Activated naive CD8-positive, alpha-beta T cell treated with anti-CD3 and anti-CD28 coated beads for 36 hours (primary cell): Measurements from ENCODE around the gene GPR78. TPM values are rescaled to one million over a fixed set of nuclear protein-coding genes. Genes with fewer than 3 reads are reported as not detected.

Experiments
- DNase-seq: peaks from one replicate; pipeline ENCODE4 v3.0.0; 2021
- H3K27ac Mint-ChIP-seq: one replicate; pipeline ENCODE4 v1.8.0; 2022; ENCODE audit warnings: mild to moderate bottlenecking, moderate library complexity, mixed read lengths
- H3K27me3 Mint-ChIP-seq: one replicate; pipeline ENCODE4 v1.8.0; 2022; ENCODE audit warnings: mild to moderate bottlenecking, mixed read lengths
- H3K36me3 Mint-ChIP-seq: one replicate; pipeline ENCODE4 v1.8.0; 2021; ENCODE audit warnings: mild to moderate bottlenecking, mixed read lengths
- H3K4me1 Mint-ChIP-seq: one replicate; pipeline ENCODE4 v1.8.0; 2021; ENCODE audit warnings: mixed read lengths
- H3K4me3 Mint-ChIP-seq: one replicate; pipeline ENCODE4 v1.8.0; 2022; ENCODE audit warnings: mild to moderate bottlenecking, moderate library complexity, mixed read lengths
- H3K9me3 Mint-ChIP-seq: one replicate; pipeline ENCODE4 v1.8.0; 2022; ENCODE audit warnings: mixed read lengths
- total RNA-seq, 2 experiments: library from RNA; stranded (reverse); gene quantifications; one replicate each; pipeline ENCODE4 v1.2.3, GENCODE V29; 2021

Gene GPR78
- total RNA-seq, 2 experiments from 2014 or later, result not detected

DNA sequence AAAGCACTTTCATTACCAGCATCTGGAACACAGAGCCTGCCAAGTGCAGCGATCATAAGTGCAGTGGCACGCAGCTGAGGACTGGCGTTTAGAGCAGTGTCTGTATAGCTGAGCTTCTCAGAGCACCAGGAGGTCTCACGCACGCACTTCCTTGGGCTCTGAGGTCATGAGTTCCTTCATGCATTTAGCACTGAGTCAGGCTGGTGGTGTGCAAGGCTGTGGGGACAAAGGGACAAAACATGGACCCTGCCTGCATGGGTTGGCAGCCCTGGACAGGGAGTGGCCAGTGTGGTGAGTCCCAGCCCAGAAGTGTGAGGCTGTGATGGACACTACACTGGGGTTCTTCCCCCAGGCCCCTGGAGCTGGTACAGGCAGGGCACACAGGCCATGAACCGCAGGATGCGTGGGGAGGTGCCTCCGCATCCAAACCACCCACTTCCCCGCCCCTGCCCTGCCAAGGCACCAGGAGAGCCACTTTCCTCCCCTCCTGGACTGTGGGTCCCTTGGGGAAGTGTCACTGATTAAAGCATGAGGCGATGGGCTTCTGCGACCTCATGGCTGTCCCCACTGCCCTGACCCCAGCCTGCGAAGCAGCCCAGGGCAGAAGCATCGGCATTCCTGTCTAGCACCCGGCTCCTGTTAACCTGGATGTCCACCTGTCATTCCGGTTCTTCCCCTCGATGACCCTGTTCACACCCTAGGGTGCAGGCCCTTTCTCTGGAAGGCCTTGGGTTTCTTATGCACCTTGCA, 37.2 kb upstream of the GPR78 start:
- Mint-ChIP-seq H3K27me3 (no peaks in the 10 kb centered on the region), H3K36me3 (no peaks in the 10 kb centered on the region), H3K27ac (no peak overlapping the region), H3K4me1 (no peaks in the 10 kb centered on the region), H3K9me3 (no peaks in the 10 kb centered on the region), H3K4me3 (no peak overlapping the region)
- no peak for DNase-seq

DNA sequence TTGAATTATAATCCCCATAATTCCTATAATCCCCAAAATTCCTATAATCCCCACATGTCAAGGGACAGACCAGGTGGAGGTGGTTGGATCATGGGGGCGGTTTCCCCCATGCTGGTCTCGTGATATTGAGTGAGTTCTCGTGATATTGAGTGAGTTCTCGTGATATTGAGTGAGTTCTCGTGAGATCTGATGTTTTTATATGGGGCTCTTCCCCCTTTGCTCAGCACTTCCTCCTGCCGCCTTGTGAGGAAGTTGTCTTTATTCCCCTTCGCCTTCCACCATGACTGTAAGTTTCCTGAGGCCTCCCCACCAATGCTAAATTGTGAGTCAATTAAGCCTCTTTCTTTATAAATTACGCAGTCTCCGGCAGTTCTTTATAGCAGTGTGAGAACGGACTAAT, 36.6 kb upstream of the GPR78 start:
- Mint-ChIP-seq H3K27me3 (no peaks in the 10 kb centered on the region), H3K9me3 (no peaks in the 10 kb centered on the region), H3K27ac (no peak overlapping the region), H3K4me3 (no peak overlapping the region), H3K4me1 (no peaks in the 10 kb centered on the region), H3K36me3 (no peaks in the 10 kb centered on the region)
- no peak for DNase-seq

GRCh38 chr4:8544282-8544681, 35.9 kb upstream of the GPR78 start:
- no peak for DNase-seq
- Mint-ChIP-seq H3K4me1 (no peaks in the 10 kb centered on the region), H3K36me3 (no peaks in the 10 kb centered on the region), H3K9me3 (no peaks in the 10 kb centered on the region), H3K4me3 (no peak overlapping the region), H3K27me3 (no peaks in the 10 kb centered on the region), H3K27ac (no peak overlapping the region)

- Mint-ChIP-seq H3K4me3 (no peak overlapping the region), H3K27me3 (no peaks in the 10 kb centered on the region), H3K9me3 (no peaks in the 10 kb centered on the region), H3K36me3 (no peaks in the 10 kb centered on the region), H3K27ac (no peak overlapping the region), H3K4me1 (no peaks in the 10 kb centered on the region)
- DNase-seq, result no peak
Observed at GRCh38 chr4:8544741-8545438, 35.3 kb upstream of the GPR78 start.

- no peaks in the 10 kb centered on the region for H3K36me3 Mint-ChIP-seq
- H3K4me3 Mint-ChIP-seq, result no peak overlapping the region
- H3K27me3 Mint-ChIP-seq, result no peaks in the 10 kb centered on the region
- no peaks in the 10 kb centered on the region for H3K4me1 Mint-ChIP-seq
- no peak overlapping the region for H3K27ac Mint-ChIP-seq
- H3K9me3 Mint-ChIP-seq, result no peaks in the 10 kb centered on the region
- DNase-seq, result no peak
Observed at GRCh38 chr4:8545439-8545765, 34.8 kb upstream of the GPR78 start.

DNA sequence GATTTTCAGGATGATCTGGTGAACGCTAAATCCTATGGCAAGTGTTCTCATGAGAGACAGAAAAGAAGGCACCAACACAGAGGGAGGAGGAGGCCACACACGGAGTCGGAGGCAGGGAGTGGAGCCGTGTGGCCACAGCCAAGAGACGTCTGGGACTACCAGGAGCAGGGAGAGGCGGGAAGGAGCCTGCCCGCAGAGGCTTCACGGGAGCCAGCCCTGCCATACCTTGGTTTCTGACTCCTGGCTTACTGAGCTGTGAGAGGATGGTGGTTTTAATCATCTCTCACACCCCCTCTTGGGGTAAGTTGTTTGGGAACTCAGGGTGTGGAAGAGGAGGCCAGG, 33.5 kb upstream of the GPR78 start:
- H3K27me3 Mint-ChIP-seq, result no peaks in the 10 kb centered on the region
- H3K9me3 Mint-ChIP-seq, result no peaks in the 10 kb centered on the region
- H3K36me3 Mint-ChIP-seq, result no peaks in the 10 kb centered on the region

DNA sequence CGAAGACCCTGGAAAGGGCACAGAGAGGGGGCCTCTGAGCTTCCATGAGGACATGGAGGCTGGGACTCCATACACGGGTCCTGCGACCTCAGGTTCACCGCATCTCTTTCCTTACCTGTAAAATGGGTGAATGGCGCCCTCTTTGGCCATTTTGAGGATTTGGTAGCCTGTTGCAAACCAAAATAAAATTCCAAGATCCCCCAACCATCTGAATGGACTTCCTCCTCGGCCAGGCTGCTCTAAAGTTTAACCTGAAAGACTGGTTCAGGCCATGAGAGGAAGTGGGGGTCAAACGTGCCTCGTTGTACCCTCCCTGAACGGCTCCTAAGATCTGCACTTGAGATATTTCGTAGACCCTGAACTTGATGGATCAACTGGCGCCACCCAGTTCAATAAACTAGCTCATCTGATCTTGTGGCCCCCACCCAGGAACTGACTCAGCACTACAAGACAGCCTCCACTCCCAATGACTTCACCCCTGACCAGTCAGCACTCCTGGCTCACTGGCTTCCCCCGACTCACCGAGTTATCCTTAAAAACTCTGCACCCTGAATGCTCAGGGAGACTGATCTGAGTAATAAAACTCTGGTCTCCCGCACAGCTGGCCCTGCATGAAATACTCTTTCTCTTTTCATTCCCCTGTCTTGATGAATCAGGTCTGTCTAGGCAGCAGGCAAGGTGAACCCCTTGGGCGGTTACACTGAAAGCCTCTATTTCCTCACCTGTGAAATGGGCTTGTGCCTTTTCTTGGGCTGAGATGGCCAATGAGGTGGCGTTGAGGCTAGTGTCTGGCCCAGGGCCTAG, 32.9 kb upstream of the GPR78 start:
- H3K27ac Mint-ChIP-seq, result no peak overlapping the region
- H3K4me1 Mint-ChIP-seq, result no peaks in the 10 kb centered on the region
- no peaks in the 10 kb centered on the region for H3K27me3 Mint-ChIP-seq
- H3K4me3 Mint-ChIP-seq, result no peak overlapping the region
- no peaks in the 10 kb centered on the region for H3K9me3 Mint-ChIP-seq
- no peak for DNase-seq
- H3K36me3 Mint-ChIP-seq, result no peaks in the 10 kb centered on the region

More for the DNA sequence above, 33.5 kb upstream of the GPR78 start:
- H3K27ac Mint-ChIP-seq, result no peak overlapping the region
- H3K4me1 Mint-ChIP-seq, result no peaks in the 10 kb centered on the region
- H3K4me3 Mint-ChIP-seq, result no peak overlapping the region
- DNase-seq, result no peak

GRCh38 chr4:8547912-8548730, 32.1 kb upstream of the GPR78 start:
- H3K4me3 Mint-ChIP-seq, result no peak overlapping the region
- H3K4me1 Mint-ChIP-seq, result no peaks in the 10 kb centered on the region
- no peaks in the 10 kb centered on the region for H3K9me3 Mint-ChIP-seq
- DNase-seq, result no peak
- no peaks in the 10 kb centered on the region for H3K36me3 Mint-ChIP-seq
- H3K27ac Mint-ChIP-seq, result no peak overlapping the region
- H3K27me3 Mint-ChIP-seq, result no peaks in the 10 kb centered on the region

DNA sequence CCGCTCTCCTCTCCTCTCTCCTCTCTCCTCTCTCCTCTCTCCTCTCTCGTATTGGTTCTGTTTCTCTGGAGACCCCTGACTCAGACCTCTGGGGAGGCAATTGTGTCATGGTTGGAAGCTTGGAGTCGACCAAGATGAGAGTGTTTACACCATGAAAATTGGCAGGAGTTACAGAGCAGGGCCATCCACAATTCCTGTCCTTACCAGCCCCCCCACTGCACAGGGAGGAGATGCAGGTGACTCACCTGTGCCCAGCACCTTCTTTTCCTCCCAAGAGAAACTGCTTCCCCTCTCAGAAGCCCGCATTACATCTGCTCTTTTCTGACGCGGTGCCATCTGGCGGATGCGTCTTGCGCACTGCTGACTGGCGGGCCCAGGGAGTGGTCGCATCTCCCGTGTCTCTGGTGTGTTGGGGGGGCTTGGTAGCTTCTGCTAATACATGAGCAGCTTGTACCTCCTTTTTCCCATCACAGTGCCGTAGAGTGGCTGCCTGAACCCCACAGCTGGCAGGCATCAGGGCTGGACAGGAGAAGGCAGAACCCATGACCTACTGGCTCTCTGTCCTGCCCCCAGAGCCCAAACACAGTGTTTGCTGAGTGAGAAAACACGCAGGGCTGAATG, 31.4 kb upstream of the GPR78 start:
- Mint-ChIP-seq H3K4me3 (no peak overlapping the region), H3K27ac (no peak overlapping the region), H3K36me3 (no peaks in the 10 kb centered on the region), H3K27me3 (no peaks in the 10 kb centered on the region), H3K9me3 (no peaks in the 10 kb centered on the region), H3K4me1 (no peaks in the 10 kb centered on the region)
- DNase-seq, result no peak

DNA sequence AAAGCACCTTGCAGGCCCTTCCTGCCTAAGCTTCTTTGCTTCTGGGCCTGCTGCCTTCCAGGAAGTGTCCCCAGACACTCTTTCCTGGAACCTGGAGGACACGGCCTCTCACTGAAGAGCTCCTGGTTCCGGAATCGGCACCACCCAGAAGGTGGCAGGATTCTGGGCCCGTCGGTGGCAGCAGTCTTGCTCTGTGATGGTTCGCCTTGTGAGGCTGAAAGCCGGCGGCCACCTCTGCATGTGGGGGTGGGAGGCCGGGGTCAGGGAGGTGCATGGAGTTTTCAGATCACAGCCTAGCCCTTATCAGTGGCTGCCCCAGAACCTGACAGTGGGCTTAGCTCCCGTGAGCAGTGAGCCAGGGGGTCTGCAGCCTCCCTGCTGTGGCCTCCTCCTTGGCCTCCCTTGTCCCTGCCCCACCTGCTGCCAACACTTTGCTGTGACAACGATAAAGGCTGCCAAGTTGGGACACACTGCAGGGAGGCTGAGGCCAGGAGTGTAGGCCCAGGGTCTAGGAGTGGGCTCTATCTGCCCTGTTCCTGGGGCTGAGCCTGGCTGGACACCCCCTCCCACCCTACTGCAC, 30.8 kb upstream of the GPR78 start:
- H3K27ac Mint-ChIP-seq, result no peak overlapping the region
- no peaks in the 10 kb centered on the region for H3K4me1 Mint-ChIP-seq
- DNase-seq, result no peak
- no peaks in the 10 kb centered on the region for H3K9me3 Mint-ChIP-seq
- H3K27me3 Mint-ChIP-seq, result no peaks in the 10 kb centered on the region
- no peaks in the 10 kb centered on the region for H3K36me3 Mint-ChIP-seq
- H3K4me3 Mint-ChIP-seq, result no peak overlapping the region

DNA sequence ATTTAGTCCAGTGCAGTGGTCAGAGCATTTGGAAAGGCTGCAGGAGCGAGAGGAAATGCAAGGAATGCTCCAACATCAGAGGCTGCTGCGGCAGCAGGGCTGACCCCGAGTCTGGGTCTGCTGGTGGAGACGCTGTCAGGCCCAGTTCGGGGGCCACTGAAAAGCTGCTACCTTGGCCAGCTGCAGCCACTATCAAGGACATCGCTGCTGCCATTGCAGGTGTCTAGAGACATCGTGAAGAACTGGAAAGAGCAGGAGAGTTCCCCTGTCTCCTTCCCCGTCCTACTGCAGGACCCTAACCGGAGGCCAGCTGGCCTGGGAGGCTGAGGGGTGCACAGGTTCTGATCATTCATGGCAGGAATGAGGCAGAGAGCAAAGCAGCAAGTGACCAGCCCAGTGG, 29.5 kb upstream of the GPR78 start:
- no peak for DNase-seq
- H3K27me3 Mint-ChIP-seq, result no peaks in the 10 kb centered on the region
- H3K4me1 Mint-ChIP-seq, result no peaks in the 10 kb centered on the region
- H3K36me3 Mint-ChIP-seq, result no peaks in the 10 kb centered on the region
- H3K4me3 Mint-ChIP-seq, result no peak overlapping the region
- H3K9me3 Mint-ChIP-seq, result no peaks in the 10 kb centered on the region
- H3K27ac Mint-ChIP-seq, result no peak overlapping the region

DNA sequence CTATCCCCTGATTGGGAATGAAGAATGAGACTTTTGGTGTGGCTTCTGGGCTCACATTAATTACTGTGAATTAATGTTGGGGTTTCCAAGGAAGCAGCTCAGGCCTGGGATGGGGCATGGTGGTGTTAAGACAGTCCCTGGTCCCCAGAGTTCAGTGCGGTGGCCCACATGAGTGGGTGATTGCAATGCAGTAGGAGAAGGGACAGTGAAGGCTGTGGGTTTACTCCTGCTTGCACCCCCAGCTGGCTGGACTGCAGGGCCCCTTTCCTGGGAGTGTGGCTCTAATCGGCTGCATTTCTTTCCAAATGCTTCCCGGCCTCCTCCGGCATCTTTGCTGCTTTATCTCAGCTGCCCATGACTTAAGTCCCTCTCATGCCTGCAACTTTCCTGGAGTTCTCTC, 28.2 kb upstream of the GPR78 start:
- H3K27me3 Mint-ChIP-seq, result no peaks in the 10 kb centered on the region
- H3K4me1 Mint-ChIP-seq, result no peaks in the 10 kb centered on the region
- H3K36me3 Mint-ChIP-seq, result no peaks in the 10 kb centered on the region

DNA sequence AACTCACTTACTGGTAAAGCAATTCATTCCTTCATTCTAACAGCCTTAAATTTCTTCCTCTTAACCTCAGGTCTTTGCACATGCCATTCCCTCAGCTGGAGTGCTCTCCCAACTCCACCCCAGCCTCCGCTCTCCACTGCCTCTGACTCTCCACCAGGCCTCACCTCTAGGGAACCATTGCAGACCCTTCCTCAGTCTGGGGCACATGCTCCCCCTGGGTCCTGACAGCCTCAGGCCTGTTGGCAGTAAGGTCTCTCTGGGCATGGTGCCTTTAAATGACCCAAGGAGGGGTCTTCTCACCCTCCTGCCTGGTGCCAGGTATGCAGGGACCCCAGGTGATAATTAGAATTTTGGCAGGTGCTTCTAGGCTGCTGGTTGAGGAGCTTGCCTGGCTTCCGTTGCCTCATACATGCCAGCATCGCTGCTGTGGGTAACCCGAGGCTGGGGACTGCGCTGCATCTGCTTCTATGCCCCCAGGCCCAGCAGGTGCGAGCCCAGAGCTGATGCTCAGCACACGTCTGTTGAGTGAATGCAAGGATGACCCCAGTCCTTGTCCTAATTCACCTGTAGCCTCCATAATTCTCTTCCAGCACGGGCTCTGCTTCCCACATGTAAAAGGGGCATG, 27.5 kb upstream of the GPR78 start:
- Mint-ChIP-seq H3K4me3 (no peak overlapping the region), H3K36me3 (no peaks in the 10 kb centered on the region), H3K27me3 (no peaks in the 10 kb centered on the region), H3K4me1 (no peaks in the 10 kb centered on the region), H3K9me3 (no peaks in the 10 kb centered on the region), H3K27ac (no peak overlapping the region)
- no peak for DNase-seq

More for the DNA sequence above, 28.2 kb upstream of the GPR78 start:
- Mint-ChIP-seq H3K27ac (no peak overlapping the region), H3K9me3 (no peaks in the 10 kb centered on the region), H3K4me3 (no peak overlapping the region)
- DNase-seq, result no peak

DNA sequence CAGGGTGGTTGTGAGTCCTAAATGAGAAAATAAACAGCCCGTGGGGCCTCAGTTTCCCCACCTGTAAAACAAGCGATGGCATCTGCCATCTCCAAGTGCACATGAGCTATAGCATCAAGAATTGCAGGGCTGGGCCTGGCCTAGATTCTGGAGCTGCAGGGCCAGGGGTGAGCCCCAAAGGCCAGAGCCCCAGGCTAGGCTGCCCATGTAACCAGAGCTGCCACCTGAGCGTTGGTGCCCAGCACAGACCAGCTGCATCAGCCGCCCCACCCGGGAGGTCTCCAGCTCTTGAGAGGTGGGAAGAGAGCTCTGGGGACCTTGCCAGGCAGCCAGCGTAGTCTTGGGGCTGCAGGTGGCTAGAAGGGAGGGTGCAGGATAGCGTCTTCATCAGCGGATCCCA, 27.0 kb upstream of the GPR78 start:
- no peaks in the 10 kb centered on the region for H3K27me3 Mint-ChIP-seq

More for the DNA sequence above, 27.0 kb upstream of the GPR78 start:
- no peak for DNase-seq
- no peak overlapping the region for H3K4me3 Mint-ChIP-seq
- no peaks in the 10 kb centered on the region for H3K4me1 Mint-ChIP-seq
- no peak overlapping the region for H3K27ac Mint-ChIP-seq
- no peaks in the 10 kb centered on the region for H3K36me3 Mint-ChIP-seq
- no peaks in the 10 kb centered on the region for H3K9me3 Mint-ChIP-seq
